Measurements from ENCODE around the gene CCDC198.

CCDC198 gene

DNA sequence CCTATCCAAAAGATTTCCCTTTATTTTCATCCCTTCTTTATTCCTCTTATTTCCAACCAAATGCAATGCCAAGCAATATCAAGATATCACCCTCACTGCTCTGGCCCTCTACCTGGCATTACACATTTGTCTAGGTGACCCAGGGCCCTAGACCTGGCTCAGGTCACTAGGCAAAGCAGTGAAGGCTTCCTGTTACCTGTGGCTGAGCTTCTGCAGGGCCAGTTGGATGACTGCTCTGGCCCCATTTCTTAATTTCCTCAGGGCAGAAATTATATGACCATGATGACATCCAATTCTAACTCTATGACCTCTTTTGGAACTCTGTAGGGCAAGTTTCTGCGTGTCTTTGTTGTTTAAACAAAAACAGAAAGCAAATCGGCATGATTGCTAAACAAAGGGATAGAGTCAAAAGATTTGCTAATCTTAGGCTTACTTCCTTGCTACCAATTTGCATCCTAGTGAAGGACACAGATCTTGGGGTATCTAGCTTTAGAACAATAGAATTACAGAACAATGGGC lies 7.4 kb upstream of the CCDC198 start:
- H3K79me2 ChIP-seq (ENCODE audit: insufficient read depth, low read depth) = no peaks in the 10 kb centered on the region
- no peaks in the 10 kb centered on the region for H3K36me3 ChIP-seq (ENCODE audit: insufficient read depth)
- H3K9ac ChIP-seq = no peak overlapping the region
- no peaks in the 10 kb centered on the region for H4K20me1 ChIP-seq (ENCODE audit: insufficient read depth)
- TF ChIP-seq, protein P1, sequence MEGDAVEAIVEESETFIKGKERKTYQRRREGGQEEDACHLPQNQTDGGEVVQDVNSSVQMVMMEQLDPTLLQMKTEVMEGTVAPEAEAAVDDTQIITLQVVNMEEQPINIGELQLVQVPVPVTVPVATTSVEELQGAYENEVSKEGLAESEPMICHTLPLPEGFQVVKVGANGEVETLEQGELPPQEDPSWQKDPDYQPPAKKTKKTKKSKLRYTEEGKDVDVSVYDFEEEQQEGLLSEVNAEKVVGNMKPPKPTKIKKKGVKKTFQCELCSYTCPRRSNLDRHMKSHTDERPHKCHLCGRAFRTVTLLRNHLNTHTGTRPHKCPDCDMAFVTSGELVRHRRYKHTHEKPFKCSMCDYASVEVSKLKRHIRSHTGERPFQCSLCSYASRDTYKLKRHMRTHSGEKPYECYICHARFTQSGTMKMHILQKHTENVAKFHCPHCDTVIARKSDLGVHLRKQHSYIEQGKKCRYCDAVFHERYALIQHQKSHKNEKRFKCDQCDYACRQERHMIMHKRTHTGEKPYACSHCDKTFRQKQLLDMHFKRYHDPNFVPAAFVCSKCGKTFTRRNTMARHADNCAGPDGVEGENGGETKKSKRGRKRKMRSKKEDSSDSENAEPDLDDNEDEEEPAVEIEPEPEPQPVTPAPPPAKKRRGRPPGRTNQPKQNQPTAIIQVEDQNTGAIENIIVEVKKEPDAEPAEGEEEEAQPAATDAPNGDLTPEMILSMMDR (conservative IDR thresholded peaks at IDR 0.05; ENCODE audit: low read depth, low read length) = no peak
- no peak overlapping the region for H2AFZ ChIP-seq (ENCODE audit: low read depth)
- no peak overlapping the region for H3K27ac ChIP-seq
- H3K4me3 ChIP-seq (IDR thresholded peaks at IDR 0.05; ENCODE audit: insufficient read depth, low read depth, low read length) = no peak overlapping the region
- no peaks in the 10 kb centered on the region for H3K4me1 ChIP-seq (ENCODE audit: low read depth, poor library complexity, severe bottlenecking)
- H3K27me3 ChIP-seq (ENCODE audit: insufficient read depth, low read depth) = no peaks in the 10 kb centered on the region
- H3K4me2 ChIP-seq = no peak overlapping the region

DNA sequence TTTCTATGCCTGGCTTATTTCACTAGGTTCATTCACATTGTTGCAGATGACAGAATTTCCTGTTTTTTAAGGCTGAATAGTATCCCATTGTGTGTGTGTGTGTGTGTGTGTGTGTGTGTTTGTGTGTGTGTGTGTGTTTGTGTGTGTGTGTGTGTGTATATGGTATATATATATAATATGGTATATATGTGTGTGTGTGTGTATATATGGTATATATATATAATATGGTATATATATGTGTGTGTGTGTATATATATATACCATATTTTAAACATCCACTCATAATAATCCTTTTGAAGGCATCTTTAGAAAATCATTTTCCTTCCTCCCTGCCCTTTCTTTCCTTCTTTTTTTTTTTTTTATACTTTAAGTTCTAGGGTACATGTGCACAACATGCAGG lies 5.0 kb upstream of the CCDC198 start:
- TF ChIP-seq, protein P1 (conservative IDR thresholded peaks at IDR 0.05; ENCODE audit: low read depth, low read length) = no peak
- H3K9ac ChIP-seq = no peak overlapping the region
- no peaks in the 10 kb centered on the region for H3K36me3 ChIP-seq (ENCODE audit: insufficient read depth)
- H2AFZ ChIP-seq (ENCODE audit: low read depth) = no peak overlapping the region
- no peaks in the 10 kb centered on the region for H3K79me2 ChIP-seq (ENCODE audit: insufficient read depth, low read depth)
- H3K27ac ChIP-seq = no peak overlapping the region
- no peaks in the 10 kb centered on the region for H3K4me1 ChIP-seq (ENCODE audit: low read depth, poor library complexity, severe bottlenecking)
- no peaks in the 10 kb centered on the region for H3K27me3 ChIP-seq (ENCODE audit: insufficient read depth, low read depth)
- H3K4me2 ChIP-seq = no peak overlapping the region
- no peak overlapping the region for H3K4me3 ChIP-seq (IDR thresholded peaks at IDR 0.05; ENCODE audit: insufficient read depth, low read depth, low read length)
- H4K20me1 ChIP-seq (ENCODE audit: insufficient read depth) = no peaks in the 10 kb centered on the region

DNA sequence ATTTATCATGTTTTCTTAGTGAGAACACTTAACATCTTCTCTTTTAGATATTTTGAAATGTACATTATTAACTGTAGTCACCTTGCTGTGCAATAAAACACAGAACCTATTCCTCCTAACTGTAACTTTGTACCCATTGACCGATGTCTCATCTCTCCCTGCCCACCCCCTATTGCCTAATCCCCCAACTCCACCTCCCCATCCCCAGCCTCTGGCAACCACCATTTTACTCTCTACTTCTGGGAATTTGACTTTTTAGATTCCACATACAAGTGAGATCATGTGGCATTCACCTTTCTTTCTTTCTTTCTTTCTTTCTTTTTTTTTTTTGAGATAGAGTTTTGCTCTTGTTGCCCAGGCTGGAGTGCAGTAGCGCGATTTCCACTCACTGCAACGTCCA lies 4.4 kb upstream of the CCDC198 start:
- Histone ChIP-seq H3K9ac (no peak overlapping the region), H3K4me1 (ENCODE audit: low read depth, poor library complexity, severe bottlenecking) (no peaks in the 10 kb centered on the region), H2AFZ (ENCODE audit: low read depth) (no peak overlapping the region), H3K4me3 (IDR thresholded peaks at IDR 0.05; ENCODE audit: insufficient read depth, low read depth, low read length) (no peak overlapping the region), H3K36me3 (ENCODE audit: insufficient read depth) (no peaks in the 10 kb centered on the region), H3K4me2 (no peak overlapping the region), H3K27ac (no peak overlapping the region), H3K79me2 (ENCODE audit: insufficient read depth, low read depth) (no peaks in the 10 kb centered on the region), H3K27me3 (ENCODE audit: insufficient read depth, low read depth) (no peaks in the 10 kb centered on the region), H4K20me1 (ENCODE audit: insufficient read depth) (no peaks in the 10 kb centered on the region)
- TF ChIP-seq, protein P1 (conservative IDR thresholded peaks at IDR 0.05; ENCODE audit: low read depth, low read length) = no peak

DNA sequence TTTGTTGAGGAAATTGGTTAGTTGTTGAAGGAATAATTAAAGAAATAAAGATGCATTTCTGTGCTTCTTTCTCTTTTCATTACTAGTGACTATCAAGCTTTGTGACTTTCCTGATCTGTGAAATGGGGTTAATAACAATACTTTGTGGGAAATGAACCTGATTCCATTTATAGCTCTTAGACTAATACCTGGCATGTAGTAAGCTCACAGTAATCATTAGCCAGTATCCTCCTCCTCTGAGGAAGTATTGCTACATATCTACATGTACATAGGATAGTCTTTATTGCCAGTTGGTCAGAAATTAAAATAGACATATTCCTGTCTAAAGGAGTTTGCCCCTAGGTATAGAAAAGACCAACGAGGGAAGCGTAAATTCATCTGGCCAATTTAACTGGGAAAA lies 1.8 kb upstream of the CCDC198 start:
- Histone ChIP-seq H3K36me3 (ENCODE audit: insufficient read depth) (no peaks in the 10 kb centered on the region), H3K27ac (no peak overlapping the region), H4K20me1 (ENCODE audit: insufficient read depth) (no peaks in the 10 kb centered on the region), H3K4me1 (ENCODE audit: low read depth, poor library complexity, severe bottlenecking) (no peaks in the 10 kb centered on the region), H3K4me2 (no peak overlapping the region), H2AFZ (ENCODE audit: low read depth) (no peak overlapping the region), H3K4me3 (IDR thresholded peaks at IDR 0.05; ENCODE audit: insufficient read depth, low read depth, low read length) (no peak overlapping the region), H3K9ac (no peak overlapping the region), H3K27me3 (ENCODE audit: insufficient read depth, low read depth) (no peaks in the 10 kb centered on the region), H3K79me2 (ENCODE audit: insufficient read depth, low read depth) (no peaks in the 10 kb centered on the region)
- TF ChIP-seq, protein P1 (conservative IDR thresholded peaks at IDR 0.05; ENCODE audit: low read depth, low read length) = no peak

All from KMS-11 (cell line).